Measurements from ENCODE around the gene PRKG1.

DNA sequence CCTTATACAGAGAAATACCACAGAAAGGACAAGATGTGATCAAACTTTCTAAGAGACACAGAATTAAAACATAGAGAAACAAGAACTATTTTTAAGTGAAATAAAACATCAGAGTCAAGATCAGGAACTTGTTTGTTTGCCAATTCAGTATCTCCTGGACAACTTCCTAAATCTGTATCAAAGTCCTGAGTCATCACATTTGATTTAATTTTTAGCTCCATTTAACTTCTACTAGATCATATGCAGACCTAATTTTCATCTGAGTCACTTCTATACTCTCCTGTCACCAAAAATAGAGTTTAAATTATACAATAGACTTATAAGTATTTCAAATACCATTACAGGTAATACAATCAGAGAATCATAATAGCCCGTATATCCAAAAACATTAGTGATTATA, 268.1 kb downstream of the PRKG1 start:
- TF ChIP-seq CTCF (IDR thresholded peaks at IDR 0.05) (no peak), ZFX (IDR thresholded peaks at IDR 0.05; ENCODE audit: borderline replicate concordance) (no peak)
